ENCODE data around the gene ZSCAN22.

- no peak for TF ChIP-seq MAX (IDR thresholded peaks at IDR 0.05)
- TF ChIP-seq EP300 (IDR thresholded peaks at IDR 0.05; ENCODE audit: borderline replicate concordance), result no peak
- no peak for TF ChIP-seq TAF1 (IDR thresholded peaks at IDR 0.05; ENCODE audit: low read depth)
- no peak for TF ChIP-seq EGR1 (IDR thresholded peaks at IDR 0.05)
Measured at GRCh38 chr19:58356766-58357480, 30.1 kb downstream of the ZSCAN22 start.
